Measurements from ENCODE around the gene HSPBAP1. TPM values are rescaled to one million over a fixed set of nuclear protein-coding genes. Genes with fewer than 3 reads are reported as not detected.

HSPBAP1 gene
- total and polyA plus RNA-seq, 2 of the 4 experiments (the other 2 are of a cell fraction) = 2.6 to 4.8 TPM

DNA sequence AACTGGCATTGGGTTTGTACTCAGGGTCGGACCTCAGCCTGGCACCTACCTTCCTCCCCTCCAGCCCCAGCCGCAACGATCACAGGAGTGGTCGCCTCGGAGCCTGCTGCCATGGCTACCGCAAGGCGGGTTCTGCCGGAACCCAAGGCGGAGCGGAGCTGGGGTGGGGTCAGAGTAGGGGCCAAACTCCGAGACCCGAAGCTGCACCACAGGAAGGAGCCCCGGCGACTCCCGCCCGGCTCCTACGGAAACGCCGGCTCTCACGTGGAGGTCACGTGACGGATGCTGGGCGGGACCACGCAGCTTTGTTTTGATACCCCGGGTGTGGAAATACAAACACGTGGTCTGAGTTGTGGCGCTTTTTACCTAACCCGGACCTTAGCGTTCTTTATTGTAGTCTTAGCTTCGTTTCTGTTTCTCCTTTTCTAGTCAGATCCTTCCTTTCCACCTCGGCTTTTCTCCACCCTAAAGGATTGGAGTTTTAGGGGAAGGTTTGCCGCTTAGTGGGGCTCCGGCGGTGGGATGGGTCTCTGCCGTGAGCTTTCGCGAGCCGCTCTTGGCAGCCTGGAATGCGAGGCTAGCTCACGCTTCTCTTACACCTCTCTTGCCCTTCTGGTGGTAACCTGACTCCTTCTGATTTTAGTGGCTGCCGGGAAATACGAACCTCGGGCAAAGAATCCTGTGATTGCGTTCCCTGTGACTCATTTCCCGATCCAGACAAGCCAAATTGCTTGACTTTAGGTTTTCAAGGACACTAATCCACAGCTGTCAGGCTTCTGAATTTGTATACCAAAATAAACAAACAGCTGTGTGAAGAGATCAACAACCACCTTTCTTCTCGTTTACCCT, at the start of gene HSPBAP1 (continued):
- TF ChIP-seq, protein P1, sequence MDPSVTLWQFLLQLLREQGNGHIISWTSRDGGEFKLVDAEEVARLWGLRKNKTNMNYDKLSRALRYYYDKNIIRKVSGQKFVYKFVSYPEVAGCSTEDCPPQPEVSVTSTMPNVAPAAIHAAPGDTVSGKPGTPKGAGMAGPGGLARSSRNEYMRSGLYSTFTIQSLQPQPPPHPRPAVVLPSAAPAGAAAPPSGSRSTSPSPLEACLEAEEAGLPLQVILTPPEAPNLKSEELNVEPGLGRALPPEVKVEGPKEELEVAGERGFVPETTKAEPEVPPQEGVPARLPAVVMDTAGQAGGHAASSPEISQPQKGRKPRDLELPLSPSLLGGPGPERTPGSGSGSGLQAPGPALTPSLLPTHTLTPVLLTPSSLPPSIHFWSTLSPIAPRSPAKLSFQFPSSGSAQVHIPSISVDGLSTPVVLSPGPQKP (IDR thresholded peaks at IDR 0.05; ENCODE audit: borderline replicate concordance, low read depth, low read length) = no peak
- peak; percentile 65 for TF ChIP-seq FOS (IDR thresholded peaks at IDR 0.05; ENCODE audit: low read depth, low read length)
- TF ChIP-seq CHD1 (IDR thresholded peaks at IDR 0.05; ENCODE audit: low read depth, low read length) = no peak
- no peak for TF ChIP-seq RCOR1 (IDR thresholded peaks at IDR 0.05; ENCODE audit: insufficient replicate concordance, low read length)

DNA sequence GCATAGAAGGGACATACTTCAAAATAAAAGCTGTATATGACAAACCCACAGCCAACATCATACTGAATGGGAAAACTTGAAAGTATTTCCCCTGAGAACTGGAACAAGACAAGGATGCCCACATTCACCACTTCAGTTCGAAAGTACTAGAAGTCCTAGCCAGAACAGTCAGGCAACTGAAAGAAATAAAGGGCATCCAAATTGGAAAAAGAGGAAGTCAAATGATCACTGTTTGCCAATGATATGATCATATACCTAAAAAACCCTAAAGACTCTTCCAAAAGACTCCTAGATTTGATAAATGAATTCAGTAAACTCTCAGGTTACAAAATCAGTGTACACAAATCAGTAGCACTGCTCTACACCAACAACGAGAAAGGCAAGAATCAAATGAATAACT, 42.0 kb upstream of the HSPBAP1 start:
- no peaks in the 10 kb centered on the region for H3K9me1 ChIP-seq (ENCODE audit: insufficient read depth, low read length)
- dilution Hi-C loops (cut with HindIII; ENCODE audit: low sequenced_read_pairs, unreplicated experiment) = no loop called here
- H3K27ac ChIP-seq (ENCODE audit: insufficient read depth, low read length) = no peak overlapping the region
- H2BK20ac ChIP-seq (ENCODE audit: low read depth, low read length) = no peak overlapping the region
- no peaks in the 10 kb centered on the region for H3K27me3 ChIP-seq (ENCODE audit: control insufficient read depth, insufficient read depth, low read length)
- H2AK5ac ChIP-seq (ENCODE audit: low read depth, low read length) = no peak overlapping the region
- no CpG with 5 or more reads among the region's 2 CpGs for WGBS, 2 experiments (ENCODE audit: extremely low coverage in 2 of 2, insufficient read length in 1 of 2)
- ChIA-PET CTCF (interaction anchor here (0.6 kb wide), 1 partner anchor 16 kb away, joined by 3 read pairs; no protein-coding TSS in a partner anchor), POLR2A (ENCODE audit: unreplicated experiment) (no interaction called here)
- no peaks in the 10 kb centered on the region for H3K79me1 ChIP-seq (ENCODE audit: low read depth in 1 of 2, low read length in 2 of 2)
- peaks cover 2% of the 10 kb centered on the region; the same call in 1 of the 2 replicates for H3K36me3 ChIP-seq (ENCODE audit: control insufficient read depth, insufficient read depth, low read length)
- H2BK5ac ChIP-seq (ENCODE audit: low read depth, low read length, poor library complexity, severe bottlenecking) = no peak overlapping the region
- H3K9ac ChIP-seq (ENCODE audit: low read depth, low read length) = no peak overlapping the region
- H3K4me3 ChIP-seq (ENCODE audit: insufficient read depth, low read depth, low read length) = no peak overlapping the region
- no peak overlapping the region for H3K18ac ChIP-seq (ENCODE audit: low read depth, low read length)
- H3K4me2 ChIP-seq (ENCODE audit: low read depth, low read length) = no peak overlapping the region
- H4K91ac ChIP-seq (ENCODE audit: insufficient read depth, low read depth, low read length) = no peak overlapping the region
- no peak overlapping the region for H4K5ac ChIP-seq (ENCODE audit: low read depth, low read length)
- no peak overlapping the region for H3K56ac ChIP-seq (ENCODE audit: extremely low read depth, insufficient read depth, low read length)
- H2BK15ac ChIP-seq (ENCODE audit: low read depth, low read length) = no peak overlapping the region
- no TSS peak for BruUV-seq (replicated peaks)
- no peak for ATAC-seq (ENCODE audit: low read depth)
- H2BK120ac ChIP-seq (ENCODE audit: low read depth, low read length) = no peak overlapping the region
- intact Hi-C loops (cut with micrococcal nuclease) = no loop called here
- no peak overlapping the region for H3K23ac ChIP-seq (ENCODE audit: low read depth, low read length)
- H3K14ac ChIP-seq (replicated peaks; ENCODE audit: low read depth, low read length) = no peak overlapping the region
- DNase-seq = no peak
- H3K4ac ChIP-seq (ENCODE audit: low read depth, low read length) = no peak overlapping the region
- H2AK9ac ChIP-seq (replicated peaks; ENCODE audit: low read depth, low read length, poor library complexity) = no peak overlapping the region
- no peaks in the 10 kb centered on the region for H3K9me3 ChIP-seq (ENCODE audit: control insufficient read depth, insufficient read depth, low read length)
- in situ Hi-C loops (cut with MboI; ENCODE audit: low sequenced_read_pairs) = no loop called here
- H4K8ac ChIP-seq (ENCODE audit: low read depth in 2 of 2, low read length in 2 of 2) = no peak overlapping the region
- H4K20me1 ChIP-seq (ENCODE audit: insufficient read depth, low read length) = no peaks in the 10 kb centered on the region
- H2AFZ ChIP-seq (replicated peaks; ENCODE audit: low read length, poor library complexity) = no peak overlapping the region
- H3K4me1 ChIP-seq (ENCODE audit: control insufficient read depth, insufficient read depth, low read length) = no peaks in the 10 kb centered on the region
- TF ChIP-seq, protein P2, sequence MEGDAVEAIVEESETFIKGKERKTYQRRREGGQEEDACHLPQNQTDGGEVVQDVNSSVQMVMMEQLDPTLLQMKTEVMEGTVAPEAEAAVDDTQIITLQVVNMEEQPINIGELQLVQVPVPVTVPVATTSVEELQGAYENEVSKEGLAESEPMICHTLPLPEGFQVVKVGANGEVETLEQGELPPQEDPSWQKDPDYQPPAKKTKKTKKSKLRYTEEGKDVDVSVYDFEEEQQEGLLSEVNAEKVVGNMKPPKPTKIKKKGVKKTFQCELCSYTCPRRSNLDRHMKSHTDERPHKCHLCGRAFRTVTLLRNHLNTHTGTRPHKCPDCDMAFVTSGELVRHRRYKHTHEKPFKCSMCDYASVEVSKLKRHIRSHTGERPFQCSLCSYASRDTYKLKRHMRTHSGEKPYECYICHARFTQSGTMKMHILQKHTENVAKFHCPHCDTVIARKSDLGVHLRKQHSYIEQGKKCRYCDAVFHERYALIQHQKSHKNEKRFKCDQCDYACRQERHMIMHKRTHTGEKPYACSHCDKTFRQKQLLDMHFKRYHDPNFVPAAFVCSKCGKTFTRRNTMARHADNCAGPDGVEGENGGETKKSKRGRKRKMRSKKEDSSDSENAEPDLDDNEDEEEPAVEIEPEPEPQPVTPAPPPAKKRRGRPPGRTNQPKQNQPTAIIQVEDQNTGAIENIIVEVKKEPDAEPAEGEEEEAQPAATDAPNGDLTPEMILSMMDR (conservative IDR thresholded peaks at IDR 0.05; ENCODE audit: low read depth, low read length) = no peak
- TF ChIP-seq MAFK (IDR thresholded peaks at IDR 0.05; ENCODE audit: low read depth, low read length) = no peak
- no peak for TF ChIP-seq RAD21 (IDR thresholded peaks at IDR 0.05; ENCODE audit: low read length)
- no peak for TF ChIP-seq BHLHE40 (IDR thresholded peaks at IDR 0.05; ENCODE audit: low read depth, low read length)
- TF ChIP-seq POLR2A (IDR thresholded peaks at IDR 0.05; ENCODE audit: low read depth, low read length) = no peak
- TF ChIP-seq CHD1 (IDR thresholded peaks at IDR 0.05; ENCODE audit: low read depth, low read length) = no peak
- TF ChIP-seq FOS (IDR thresholded peaks at IDR 0.05; ENCODE audit: low read depth, low read length) = no peak
- no peak for TF ChIP-seq MXI1 (IDR thresholded peaks at IDR 0.05; ENCODE audit: borderline replicate concordance, low read depth, low read length)
- no peak for TF ChIP-seq NFE2L2 (IDR thresholded peaks at IDR 0.05; ENCODE audit: low read depth, low read length)
- TF ChIP-seq, protein P1 (IDR thresholded peaks at IDR 0.05; ENCODE audit: borderline replicate concordance, low read depth, low read length) = no peak
- no peak for TF ChIP-seq RCOR1 (IDR thresholded peaks at IDR 0.05; ENCODE audit: insufficient replicate concordance, low read length)
- no peak for TF ChIP-seq RFX5 (IDR thresholded peaks at IDR 0.05; ENCODE audit: low read depth, low read length)
